Measurements from ENCODE around the gene PSMG1.

DNA sequence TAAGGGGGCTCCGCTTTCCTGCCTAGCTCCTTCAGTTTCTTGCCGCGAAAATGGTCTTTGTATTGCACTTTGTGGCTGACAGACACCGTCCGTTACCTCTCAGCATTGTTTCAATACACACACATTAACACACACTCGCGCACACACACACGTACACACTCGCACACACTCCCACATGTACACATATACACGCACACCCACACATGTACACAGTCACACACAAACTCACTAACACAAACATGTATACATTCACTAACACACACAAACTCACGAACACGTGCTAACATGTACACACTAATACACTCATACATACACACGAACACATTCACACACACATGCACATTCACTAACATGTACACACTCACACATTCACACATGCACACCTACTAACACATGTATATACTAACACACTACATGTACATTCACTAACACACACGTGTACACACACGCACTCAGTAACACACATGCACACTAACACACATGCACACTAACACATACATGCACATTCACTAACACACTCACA lies 48.9 kb downstream of the PSMG1 start:
- TF ChIP-seq, protein P1, sequence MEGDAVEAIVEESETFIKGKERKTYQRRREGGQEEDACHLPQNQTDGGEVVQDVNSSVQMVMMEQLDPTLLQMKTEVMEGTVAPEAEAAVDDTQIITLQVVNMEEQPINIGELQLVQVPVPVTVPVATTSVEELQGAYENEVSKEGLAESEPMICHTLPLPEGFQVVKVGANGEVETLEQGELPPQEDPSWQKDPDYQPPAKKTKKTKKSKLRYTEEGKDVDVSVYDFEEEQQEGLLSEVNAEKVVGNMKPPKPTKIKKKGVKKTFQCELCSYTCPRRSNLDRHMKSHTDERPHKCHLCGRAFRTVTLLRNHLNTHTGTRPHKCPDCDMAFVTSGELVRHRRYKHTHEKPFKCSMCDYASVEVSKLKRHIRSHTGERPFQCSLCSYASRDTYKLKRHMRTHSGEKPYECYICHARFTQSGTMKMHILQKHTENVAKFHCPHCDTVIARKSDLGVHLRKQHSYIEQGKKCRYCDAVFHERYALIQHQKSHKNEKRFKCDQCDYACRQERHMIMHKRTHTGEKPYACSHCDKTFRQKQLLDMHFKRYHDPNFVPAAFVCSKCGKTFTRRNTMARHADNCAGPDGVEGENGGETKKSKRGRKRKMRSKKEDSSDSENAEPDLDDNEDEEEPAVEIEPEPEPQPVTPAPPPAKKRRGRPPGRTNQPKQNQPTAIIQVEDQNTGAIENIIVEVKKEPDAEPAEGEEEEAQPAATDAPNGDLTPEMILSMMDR (IDR thresholded peaks at IDR 0.05 in 4 of 5, conservative IDR thresholded peaks at IDR 0.05 in 1 of 5), result no peak
- no peak for TF ChIP-seq POLR2A (IDR thresholded peaks at IDR 0.05)
